Effector memory CD8-positive, alpha-beta T cell (primary cell): Measurements from ENCODE around the gene CHST13.

Experiments used
- ATAC-seq: fragments of 150-1000 bp; cut with Tn5 transposase; replicated peaks from 2 replicates; pipeline ENCODE4 v1.10.0; 2021; ENCODE audit warnings: mild to moderate bottlenecking, moderate library complexity
- DNase-seq, 3 experiments: peaks; one replicate each; pipeline ENCODE4 v3.0.0; 2021
- H3K27ac Mint-ChIP-seq, 2 donors: one replicate each; pipeline ENCODE4 v1.8.0; 2022; ENCODE audit warnings: mild to moderate bottlenecking in 2 of 2, mixed read lengths in 2 of 2, moderate library complexity in 2 of 2
- H3K27me3 Mint-ChIP-seq, 2 donors: one replicate each; pipeline ENCODE4 v1.8.0; 2022; ENCODE audit warnings: mixed read lengths in 2 of 2
- H3K36me3 Mint-ChIP-seq: one replicate; pipeline ENCODE4 v1.8.0; 2022; ENCODE audit warnings: mild to moderate bottlenecking, moderate library complexity, mixed read lengths; ENCODE audit not compliant: insufficient read depth
- H3K4me1 Mint-ChIP-seq, 2 donors: one replicate each; pipeline ENCODE4 v1.8.0; 2022; ENCODE audit warnings: low read depth in 2 of 2, mixed read lengths in 2 of 2
- H3K4me3 Mint-ChIP-seq, 2 donors: one replicate each; pipeline ENCODE4 v1.8.0; 2022; ENCODE audit warnings: mild to moderate bottlenecking in 2 of 2, mixed read lengths in 2 of 2, moderate library complexity in 2 of 2
- H3K9me3 Mint-ChIP-seq, 2 donors: one replicate each; pipeline ENCODE4 v1.8.0; 2022; ENCODE audit warnings: mixed read lengths in 2 of 2

CHST13 gene

GRCh38 chr3:126556637-126557414 lies 32.9 kb downstream of the CHST13 start:
- H3K4me1 Mint-ChIP-seq: no peaks in the 10 kb centered on the region

GRCh38 chr3:126557415-126557745 lies 33.4 kb downstream of the CHST13 start:
- no peak for ATAC-seq
- H3K27me3 Mint-ChIP-seq: peaks cover 7% of the 10 kb centered on the region in 2 donors
- no peak overlapping the region for H3K27ac Mint-ChIP-seq
- H3K36me3 Mint-ChIP-seq: no peaks in the 10 kb centered on the region
- no peaks in the 10 kb centered on the region for H3K4me1 Mint-ChIP-seq
- DNase-seq: no peak
- no peaks in the 10 kb centered on the region for H3K9me3 Mint-ChIP-seq
- H3K4me3 Mint-ChIP-seq: no peak overlapping the region

More at GRCh38 chr3:126556637-126557414, 32.9 kb downstream of the CHST13 start:
- H3K4me3 Mint-ChIP-seq: no peak overlapping the region
- peaks cover 4 to 5% of the 10 kb centered on the region in 2 donors for H3K27me3 Mint-ChIP-seq
- no peak overlapping the region for H3K27ac Mint-ChIP-seq
- no peak for ATAC-seq
- H3K9me3 Mint-ChIP-seq: no peaks in the 10 kb centered on the region
- H3K36me3 Mint-ChIP-seq: no peaks in the 10 kb centered on the region
- DNase-seq: no peak

- Mint-ChIP-seq H3K9me3 (no peaks in the 10 kb centered on the region), H3K36me3 (no peaks in the 10 kb centered on the region)
- no peak for DNase-seq
Observed at GRCh38 chr3:126557761-126558160, 33.8 kb downstream of the CHST13 start.

GRCh38 chr3:126558336-126559071 lies 34.5 kb downstream of the CHST13 start, which contains the start of gene C3orf22:
Gene C3orf22, minus strand, starts transcription at chr3:126558932. Its CDS starts 5,542 bp downstream, at chr3:126553390.
- ATAC-seq (no peak), DNase-seq (no peak)
- Mint-ChIP-seq H3K27ac (no peak within 1 kb of the TSS), H3K36me3 (no peaks in the 10 kb centered on the region), H3K4me3 (no peak within 1 kb of the TSS), H3K4me1 (no peaks in the 10 kb centered on the region), H3K27me3 (peaks cover 7% of the 10 kb centered on the region in 2 donors), H3K9me3 (no peaks in the 10 kb centered on the region)

More at GRCh38 chr3:126557761-126558160, 33.8 kb downstream of the CHST13 start:
- Mint-ChIP-seq H3K27me3 (peaks cover 7% of the 10 kb centered on the region in 2 donors), H3K4me1 (no peaks in the 10 kb centered on the region), H3K4me3 (no peak overlapping the region), H3K27ac (no peak overlapping the region)
- ATAC-seq: no peak

GRCh38 chr3:126562737-126563276 lies 38.9 kb downstream of the CHST13 start:
- Mint-ChIP-seq H3K27ac (no peak overlapping the region), H3K27me3 (peaks cover 28 to 36% of the 10 kb centered on the region in 2 donors), H3K4me1 (no peaks in the 10 kb centered on the region), H3K9me3 (no peaks in the 10 kb centered on the region), H3K4me3 (no peak overlapping the region), H3K36me3 (no peaks in the 10 kb centered on the region)
- ATAC-seq: no peak
- DNase-seq: no peak

- ATAC-seq: no peak
- Mint-ChIP-seq H3K36me3 (no peaks in the 10 kb centered on the region), H3K9me3 (no peaks in the 10 kb centered on the region), H3K27ac (no peak overlapping the region), H3K4me1 (no peaks in the 10 kb centered on the region), H3K27me3 (peaks cover 27 to 56% of the 10 kb centered on the region in 2 donors), H3K4me3 (no peak overlapping the region)
- DNase-seq: no peak
Observed at GRCh38 chr3:126567696-126568438, 43.9 kb downstream of the CHST13 start.

- H3K27me3 Mint-ChIP-seq: peaks cover 36 to 66% of the 10 kb centered on the region in 2 donors
- DNase-seq (no peak), ATAC-seq (no peak)
- H3K4me1 Mint-ChIP-seq: no peaks in the 10 kb centered on the region
- H3K27ac Mint-ChIP-seq: no peak overlapping the region
- no peak overlapping the region for H3K4me3 Mint-ChIP-seq
- no peaks in the 10 kb centered on the region for H3K36me3 Mint-ChIP-seq
- no peaks in the 10 kb centered on the region for H3K9me3 Mint-ChIP-seq
Observed at GRCh38 chr3:126568776-126569342, 44.9 kb downstream of the CHST13 start.

- Mint-ChIP-seq H3K4me1 (no peaks in the 10 kb centered on the region), H3K36me3 (no peaks in the 10 kb centered on the region), H3K9me3 (no peaks in the 10 kb centered on the region), H3K27ac (no peak overlapping the region), H3K4me3 (no peak overlapping the region), H3K27me3 (peaks cover 42 to 72% of the 10 kb centered on the region in 2 donors)
- ATAC-seq (no peak), DNase-seq (no peak)
Observed at GRCh38 chr3:126569390-126569975, 45.5 kb downstream of the CHST13 start.

GRCh38 chr3:126570103-126570541 lies 46.2 kb downstream of the CHST13 start:
- ATAC-seq: no peak
- no peaks in the 10 kb centered on the region for H3K36me3 Mint-ChIP-seq
- H3K4me1 Mint-ChIP-seq: no peaks in the 10 kb centered on the region
- no peak for DNase-seq
- no peak overlapping the region for H3K27ac Mint-ChIP-seq
- H3K4me3 Mint-ChIP-seq: no peak overlapping the region
- H3K27me3 Mint-ChIP-seq: peaks cover 44 to 77% of the 10 kb centered on the region in 2 donors
- no peaks in the 10 kb centered on the region for H3K9me3 Mint-ChIP-seq

- H3K27ac Mint-ChIP-seq: no peak overlapping the region
- H3K27me3 Mint-ChIP-seq: peaks cover 44 to 77% of the 10 kb centered on the region in 2 donors
- no peak overlapping the region for H3K4me3 Mint-ChIP-seq
- ATAC-seq: no peak
- H3K9me3 Mint-ChIP-seq: no peaks in the 10 kb centered on the region
- H3K36me3 Mint-ChIP-seq: no peaks in the 10 kb centered on the region
- H3K4me1 Mint-ChIP-seq: no peaks in the 10 kb centered on the region
- DNase-seq: no peak
Observed at GRCh38 chr3:126571078-126571477, 47.1 kb downstream of the CHST13 start.

GRCh38 chr3:126573492-126574117 lies 49.6 kb downstream of the CHST13 start:
- H3K27me3 Mint-ChIP-seq: peaks cover 51 to 76% of the 10 kb centered on the region in 2 donors
- H3K4me3 Mint-ChIP-seq: no peak overlapping the region
- no peaks in the 10 kb centered on the region for H3K9me3 Mint-ChIP-seq
- no peaks in the 10 kb centered on the region for H3K36me3 Mint-ChIP-seq
- ATAC-seq (no peak), DNase-seq (no peak)
- no peak overlapping the region for H3K27ac Mint-ChIP-seq
- H3K4me1 Mint-ChIP-seq: no peaks in the 10 kb centered on the region

- no peak for ATAC-seq
- no peak overlapping the region for H3K4me3 Mint-ChIP-seq
- H3K36me3 Mint-ChIP-seq: no peaks in the 10 kb centered on the region
- H3K27me3 Mint-ChIP-seq: peaks cover 81 to 86% of the 10 kb centered on the region in 2 donors
- DNase-seq: no peak
- no peaks in the 10 kb centered on the region for H3K9me3 Mint-ChIP-seq
- H3K4me1 Mint-ChIP-seq: no peaks in the 10 kb centered on the region
- no peak overlapping the region for H3K27ac Mint-ChIP-seq
Observed at GRCh38 chr3:126577261-126577660, 53.3 kb downstream of the CHST13 start.
